ENCODE data around the gene CREB5. TPM values are rescaled to one million over a fixed set of nuclear protein-coding genes. Genes with fewer than 3 reads are reported as not detected.

The CREB5 gene
- total RNA-seq, 2 experiments from 2014 or later: 0.19 to 0.22 TPM

DNA sequence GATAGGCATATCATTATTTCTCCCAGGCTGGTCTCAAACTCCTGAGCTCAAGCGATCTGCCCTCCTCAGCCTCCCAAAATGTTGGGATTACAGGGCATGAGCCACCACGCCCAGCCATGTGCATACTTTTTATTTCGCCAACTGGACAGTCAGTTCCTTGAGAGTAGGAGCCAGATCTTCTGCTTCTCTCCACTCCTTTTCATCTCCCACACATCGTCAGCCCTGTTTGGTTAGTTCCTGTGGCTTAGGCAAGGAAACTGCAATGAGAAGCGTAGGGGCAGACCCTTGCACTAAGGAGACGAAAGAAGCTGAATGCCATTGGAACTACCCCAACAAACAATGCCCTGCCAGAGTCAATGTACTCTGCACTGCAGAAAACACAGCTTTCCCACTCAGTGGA is 367.6 kb downstream of the CREB5 start:
- Histone ChIP-seq H3K27ac (ENCODE audit: low read depth in 1 of 2, low read length in 2 of 2) (no peak overlapping the region), H3K36me3 (ENCODE audit: insufficient read depth, low read length) (no peaks in the 10 kb centered on the region), H3K27me3 (ENCODE audit: control insufficient read depth in 1 of 2, insufficient read depth in 2 of 2, low read length in 2 of 2) (no peaks in the 10 kb centered on the region), H3K9me3 (ENCODE audit: control insufficient read depth in 1 of 2, insufficient read depth in 1 of 2, low read length in 2 of 2) (peaks cover 0 to 5% of the 10 kb centered on the region in 2 experiments), H3K4me3 (ENCODE audit: low read length) (no peak overlapping the region), H3K4me1 (ENCODE audit: insufficient read depth, low read length) (no peaks in the 10 kb centered on the region)
- H3K4me3 Mint-ChIP-seq: no peak overlapping the region
- ATAC-seq (ENCODE audit: poor library complexity) (no peak), DNase-seq (no peak)
- H3K4me1 Mint-ChIP-seq (ENCODE audit: low read depth): no peaks in the 10 kb centered on the region
- H3K36me3 Mint-ChIP-seq (ENCODE audit: low read depth): no peaks in the 10 kb centered on the region
- H3K27ac Mint-ChIP-seq: no peak overlapping the region
- no peaks in the 10 kb centered on the region for H3K9me3 Mint-ChIP-seq
- ChIA-PET CTCF (no interaction called here), POLR2A (no interaction called here)
- no peak for TF ChIP-seq CTCF (IDR thresholded peaks at IDR 0.05)
- intact Hi-C loops (cut with DNase I, micrococcal nuclease): no loop called here
- peaks cover 21% of the 10 kb centered on the region for H3K27me3 Mint-ChIP-seq

DNA sequence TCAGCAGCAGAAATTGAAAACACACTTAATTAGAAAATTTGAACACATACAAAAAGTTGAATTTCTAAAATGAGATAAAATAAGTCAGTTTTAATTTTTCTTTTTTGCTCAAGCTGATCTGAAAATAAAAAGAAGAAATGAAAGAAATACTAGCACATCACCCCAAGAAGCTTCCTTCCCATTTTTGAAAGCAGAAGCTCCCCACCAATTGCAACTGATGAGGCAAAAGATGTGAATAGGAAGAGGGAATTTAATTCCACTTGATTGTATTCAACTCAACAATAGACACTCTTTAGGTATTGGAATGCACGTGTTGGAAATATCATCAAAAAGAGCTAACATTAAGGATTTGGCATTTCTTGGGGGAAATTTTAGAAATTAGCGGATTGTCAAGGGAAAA is 370.0 kb downstream of the CREB5 start:
- Histone ChIP-seq H3K36me3 (ENCODE audit: insufficient read depth, low read length) (no peaks in the 10 kb centered on the region), H3K27me3 (ENCODE audit: control insufficient read depth in 1 of 2, insufficient read depth in 2 of 2, low read length in 2 of 2) (no peaks in the 10 kb centered on the region), H3K9me3 (ENCODE audit: control insufficient read depth in 1 of 2, insufficient read depth in 1 of 2, low read length in 2 of 2) (no peaks in the 10 kb centered on the region), H3K4me1 (ENCODE audit: insufficient read depth, low read length) (no peaks in the 10 kb centered on the region), H3K4me3 (ENCODE audit: low read length) (no peak overlapping the region), H3K27ac (ENCODE audit: low read depth in 1 of 2, low read length in 2 of 2) (no peak overlapping the region)
- no peak for TF ChIP-seq CTCF (IDR thresholded peaks at IDR 0.05)
- ATAC-seq (ENCODE audit: poor library complexity) (no peak), DNase-seq (no peak)
- Mint-ChIP-seq H3K27ac (no peak overlapping the region), H3K36me3 (ENCODE audit: low read depth) (no peaks in the 10 kb centered on the region), H3K27me3 (peaks cover 16% of the 10 kb centered on the region), H3K4me1 (ENCODE audit: low read depth) (no peaks in the 10 kb centered on the region), H3K9me3 (no peaks in the 10 kb centered on the region), H3K4me3 (no peak overlapping the region)
- intact Hi-C loops (cut with DNase I, micrococcal nuclease): no loop called here
- ChIA-PET POLR2A (no interaction called here), CTCF (no interaction called here)

DNA sequence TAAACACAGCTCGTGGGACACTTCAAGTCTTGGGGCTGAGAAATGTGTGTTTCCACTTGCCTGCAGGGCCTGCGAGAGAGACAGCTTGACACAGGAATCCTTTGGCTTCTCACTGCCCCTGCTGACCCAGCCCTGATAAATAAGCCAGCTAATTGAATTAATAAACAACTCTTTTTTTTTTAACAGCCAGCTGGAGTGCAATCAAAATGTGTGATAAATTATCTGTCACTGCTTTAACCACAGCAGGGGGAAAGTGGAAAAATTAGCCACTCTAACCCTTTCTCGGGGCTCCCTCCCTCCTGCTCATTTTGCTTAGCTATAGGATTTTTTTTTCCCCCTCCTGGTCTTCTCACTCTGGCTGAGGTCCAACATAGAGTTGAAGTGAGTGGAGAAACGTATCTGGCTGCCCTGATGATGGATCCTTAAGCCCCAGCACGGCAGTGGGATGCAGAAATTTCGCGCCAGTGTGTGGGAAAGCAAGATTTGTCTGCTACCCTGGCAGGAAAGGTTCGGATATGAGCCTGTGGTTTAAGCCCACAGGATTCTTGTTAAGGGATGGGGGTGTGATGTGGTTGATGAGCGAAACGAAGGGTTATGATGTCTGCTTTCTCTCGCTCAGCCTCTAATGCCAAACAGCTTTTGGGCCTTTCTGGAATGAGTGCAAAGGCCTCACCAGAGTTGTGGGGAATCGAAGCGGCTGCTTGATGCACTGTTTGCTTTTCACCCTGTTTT is 372.0 kb downstream of the CREB5 start:
- POLR2A ChIA-PET: no interaction called here
- peaks cover 10% of the 10 kb centered on the region for H3K27me3 Mint-ChIP-seq
- intact Hi-C loops (cut with DNase I, micrococcal nuclease): no loop called here
- no peak for TF ChIP-seq CTCF (IDR thresholded peaks at IDR 0.05)
- H3K36me3 ChIP-seq (ENCODE audit: insufficient read depth, low read length): no peaks in the 10 kb centered on the region
- no peak overlapping the region for H3K27ac Mint-ChIP-seq
- H3K4me3 Mint-ChIP-seq: no peak overlapping the region
- CTCF ChIA-PET: no interaction called here
- H3K36me3 Mint-ChIP-seq (ENCODE audit: low read depth): no peaks in the 10 kb centered on the region
- no peaks in the 10 kb centered on the region for H3K4me1 ChIP-seq (ENCODE audit: insufficient read depth, low read length)
- H3K9me3 Mint-ChIP-seq: no peaks in the 10 kb centered on the region
- H3K9me3 ChIP-seq (ENCODE audit: control insufficient read depth in 1 of 2, insufficient read depth in 1 of 2, low read length in 2 of 2): no peaks in the 10 kb centered on the region
- DNase-seq: no peak
- no peak overlapping the region for H3K4me3 ChIP-seq (ENCODE audit: low read length)
- no peaks in the 10 kb centered on the region for H3K27me3 ChIP-seq (ENCODE audit: control insufficient read depth in 1 of 2, insufficient read depth in 2 of 2, low read length in 2 of 2)
- no peaks in the 10 kb centered on the region for H3K4me1 Mint-ChIP-seq (ENCODE audit: low read depth)
- ATAC-seq (ENCODE audit: poor library complexity): no peak
- no peak overlapping the region for H3K27ac ChIP-seq (ENCODE audit: low read depth in 1 of 2, low read length in 2 of 2)
